Astrocyte (in vitro differentiated cells and primary cell): Measurements from ENCODE around the gene TTBK2. TPM values are rescaled to one million over a fixed set of nuclear protein-coding genes. Genes with fewer than 3 reads are reported as not detected.

Experiments used
- DNase-seq: peaks from one replicate; pipeline ENCODE4 v3.0.0-alpha.2; 2010; ENCODE audit warnings: low read depth
- FAIRE-seq: peaks from 2 replicates; lab custom pipeline; 2011; peaks lifted over from hg19 to GRCh38; lab: Jason Lieb, UNC
- H2AFZ ChIP-seq: 2 replicates; pipeline ENCODE4 v1.6.0; 2012; ENCODE audit warnings: low read depth, low read length, inconsistent platforms
- H3K27ac ChIP-seq: 2 replicates; pipeline ENCODE4 v1.5.1; 2011; ENCODE audit warnings: low read depth, low read length, inconsistent platforms
- H3K27me3 ChIP-seq: 2 replicates; pipeline ENCODE4 v1.6.0; 2011; ENCODE audit warnings: low read length, inconsistent platforms; ENCODE audit not compliant: insufficient read depth
- H3K36me3 ChIP-seq: 2 replicates; pipeline ENCODE4 v1.5.1; 2011; ENCODE audit warnings: low read length, inconsistent platforms; ENCODE audit not compliant: insufficient read depth
- H3K4me1 ChIP-seq: 2 replicates; pipeline ENCODE4 v1.5.1; 2011; ENCODE audit warnings: low read length, inconsistent platforms; ENCODE audit not compliant: insufficient read depth
- H3K4me2 ChIP-seq: 2 replicates; pipeline ENCODE4 v1.6.0; 2012; ENCODE audit warnings: low read length, inconsistent platforms
- H3K4me3 ChIP-seq: 2 replicates; pipeline ENCODE4 v1.5.1; 2011; ENCODE audit warnings: low read depth, mild to moderate bottlenecking, low read length, inconsistent platforms; ENCODE audit not compliant: insufficient read depth
- H3K79me2 ChIP-seq: 2 replicates; pipeline ENCODE4 v1.6.0; 2012; ENCODE audit warnings: mild to moderate bottlenecking, low read length, inconsistent platforms; ENCODE audit not compliant: insufficient read depth
- H3K9ac ChIP-seq: 2 replicates; pipeline ENCODE4 v1.6.0; 2012; ENCODE audit warnings: mild to moderate bottlenecking, low read length, inconsistent platforms
- H3K9me3 ChIP-seq: 2 replicates; pipeline ENCODE4 v1.5.1; 2012; ENCODE audit warnings: low read depth, mild to moderate bottlenecking, low read length, inconsistent platforms; ENCODE audit not compliant: insufficient read depth
- H4K20me1 ChIP-seq: 2 replicates; pipeline ENCODE4 v1.6.0; 2012; ENCODE audit warnings: low read length, inconsistent platforms; ENCODE audit not compliant: insufficient read depth
- H3K27ac Mint-ChIP-seq: one replicate; pipeline ENCODE4 v1.8.0; 2021; ENCODE audit warnings: mild to moderate bottlenecking, mixed read lengths; ENCODE audit not compliant: unreplicated experiment
- H3K27me3 Mint-ChIP-seq: one replicate; pipeline ENCODE4 v1.8.0; 2021; ENCODE audit warnings: low read depth, mixed read lengths; ENCODE audit not compliant: unreplicated experiment
- H3K36me3 Mint-ChIP-seq: one replicate; pipeline ENCODE4 v1.8.0; 2021; ENCODE audit warnings: low read depth, mixed read lengths; ENCODE audit not compliant: unreplicated experiment
- H3K4me1 Mint-ChIP-seq: one replicate; pipeline ENCODE4 v1.8.0; 2021; ENCODE audit warnings: low read depth, mixed read lengths; ENCODE audit not compliant: unreplicated experiment
- H3K4me3 Mint-ChIP-seq: one replicate; pipeline ENCODE4 v1.8.0; 2021; ENCODE audit warnings: mild to moderate bottlenecking, moderate library complexity, mixed read lengths; ENCODE audit not compliant: unreplicated experiment
- H3K9me3 Mint-ChIP-seq: one replicate; pipeline ENCODE4 v1.8.0; 2021; ENCODE audit warnings: mild to moderate bottlenecking, mixed read lengths; ENCODE audit not compliant: unreplicated experiment
- CTCF ChIP-seq: IDR thresholded peaks from 2 replicates; pipeline ENCODE4 v1.5.1; 2011; ENCODE audit warnings: low read depth, mild to moderate bottlenecking, inconsistent platforms, low read length, moderate library complexity; ENCODE audit not compliant: insufficient read depth
- EZH2 ChIP-seq: IDR thresholded peaks from 2 replicates; pipeline ENCODE4 v1.6.1; 2012; ENCODE audit warnings: mild to moderate bottlenecking, low read length, inconsistent platforms; ENCODE audit not compliant: insufficient read depth
- total RNA-seq: library from RNA; stranded (reverse); gene quantifications from 2 replicates; pipeline ENCODE4 v1.2.1, GENCODE V29; 2021

TTBK2 gene
- total RNA-seq, 1 donor from 2014 or later = 14.8 TPM

DNA sequence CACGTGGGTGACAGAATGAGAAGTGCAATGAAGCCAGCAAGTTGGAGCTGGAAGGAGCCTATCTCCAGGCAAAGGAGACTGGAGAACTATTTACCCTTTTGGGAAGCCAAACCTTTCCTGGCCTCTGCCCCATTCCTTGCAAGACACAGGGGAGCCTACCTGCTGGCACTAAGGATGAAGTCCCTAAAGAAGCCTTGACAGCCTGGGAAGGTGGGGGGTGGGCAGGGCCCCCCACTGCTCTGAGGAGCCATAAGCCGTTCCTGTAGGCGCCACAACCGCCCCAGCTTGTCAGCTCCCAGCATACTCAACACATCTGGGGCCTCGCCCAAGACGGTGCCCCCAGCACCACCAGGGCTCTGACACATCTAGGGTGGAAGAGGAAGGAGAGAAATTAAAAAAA lies 189.1 kb downstream of the TTBK2 start:
- no peak overlapping the region for H3K9ac ChIP-seq
- H3K36me3 Mint-ChIP-seq = peaks cover 17% of the 10 kb centered on the region
- no peak for TF ChIP-seq EZH2
- no peak for TF ChIP-seq CTCF
- no peak overlapping the region for H3K27ac ChIP-seq
- H3K4me2 ChIP-seq = no peak overlapping the region
- H3K9me3 ChIP-seq = no peaks in the 10 kb centered on the region
- H3K4me3 ChIP-seq = no peak overlapping the region
- peaks cover 1% of the 10 kb centered on the region for H3K9me3 Mint-ChIP-seq
- no peak overlapping the region for H3K27ac Mint-ChIP-seq
- peaks cover 29% of the 10 kb centered on the region for H3K36me3 ChIP-seq
- peaks cover 14% of the 10 kb centered on the region for H3K79me2 ChIP-seq
- H3K27me3 ChIP-seq = no peaks in the 10 kb centered on the region
- peaks cover 32% of the 10 kb centered on the region for H4K20me1 ChIP-seq
- no peaks in the 10 kb centered on the region for H3K4me1 Mint-ChIP-seq
- no peak overlapping the region for H2AFZ ChIP-seq
- no peak for FAIRE-seq
- no peaks in the 10 kb centered on the region for H3K27me3 Mint-ChIP-seq
- DNase-seq = no peak
- H3K4me1 ChIP-seq = peaks cover 5% of the 10 kb centered on the region
- no peak overlapping the region for H3K4me3 Mint-ChIP-seq

GRCh38 chr15:42730536-42730935 lies 190.0 kb downstream of the TTBK2 start:
- FAIRE-seq (no peak), DNase-seq (no peak)
- no peak overlapping the region for H3K9ac ChIP-seq
- H3K27ac ChIP-seq = no peak overlapping the region
- no peaks in the 10 kb centered on the region for H3K9me3 ChIP-seq
- H3K4me1 ChIP-seq = no peaks in the 10 kb centered on the region
- TF ChIP-seq CTCF = no peak
- H3K4me2 ChIP-seq = no peak overlapping the region
- no peak overlapping the region for H3K27ac Mint-ChIP-seq
- H3K27me3 Mint-ChIP-seq = no peaks in the 10 kb centered on the region
- no peak overlapping the region for H2AFZ ChIP-seq
- peaks cover 25% of the 10 kb centered on the region for H4K20me1 ChIP-seq
- H3K4me3 Mint-ChIP-seq = no peak overlapping the region
- peaks cover 1% of the 10 kb centered on the region for H3K9me3 Mint-ChIP-seq
- peaks cover 17% of the 10 kb centered on the region for H3K36me3 Mint-ChIP-seq
- peaks cover 29% of the 10 kb centered on the region for H3K36me3 ChIP-seq
- no peaks in the 10 kb centered on the region for H3K27me3 ChIP-seq
- H3K4me1 Mint-ChIP-seq = no peaks in the 10 kb centered on the region
- peaks cover 5% of the 10 kb centered on the region for H3K79me2 ChIP-seq
- no peak overlapping the region for H3K4me3 ChIP-seq

DNA sequence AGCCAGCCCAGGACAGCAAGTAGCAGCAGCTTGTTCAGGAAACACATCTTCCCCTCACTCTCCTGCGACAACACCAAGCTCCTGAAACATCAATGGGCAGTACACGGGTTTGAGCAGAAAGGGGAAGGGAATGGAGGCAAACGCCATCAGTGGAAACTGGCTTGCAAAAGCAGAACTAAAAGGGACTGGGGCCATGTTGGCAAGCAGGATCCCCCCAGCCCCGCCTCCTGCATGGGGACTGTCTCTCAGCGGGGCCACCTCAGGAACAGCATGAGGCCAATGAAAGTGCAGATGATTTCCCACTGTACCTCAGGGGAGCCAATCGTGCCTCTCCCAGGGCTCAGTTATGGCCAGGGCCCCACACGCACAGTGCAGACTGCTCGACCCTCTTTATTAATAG lies 190.4 kb downstream of the TTBK2 start:
- peaks cover 1% of the 10 kb centered on the region for H3K9me3 Mint-ChIP-seq
- Histone ChIP-seq H3K9ac (no peak overlapping the region), H3K9me3 (no peaks in the 10 kb centered on the region), H4K20me1 (peaks cover 21% of the 10 kb centered on the region), H3K36me3 (peaks cover 31% of the 10 kb centered on the region), H3K27ac (no peak overlapping the region), H3K27me3 (no peaks in the 10 kb centered on the region), H3K4me3 (no peak overlapping the region), H3K4me2 (no peak overlapping the region), H2AFZ (no peak overlapping the region), H3K4me1 (no peaks in the 10 kb centered on the region), H3K79me2 (peaks cover 3% of the 10 kb centered on the region)
- no peak for FAIRE-seq
- no peaks in the 10 kb centered on the region for H3K4me1 Mint-ChIP-seq
- H3K27ac Mint-ChIP-seq = no peak overlapping the region
- TF ChIP-seq EZH2 (no peak), CTCF (no peak)
- no peaks in the 10 kb centered on the region for H3K27me3 Mint-ChIP-seq
- peaks cover 17% of the 10 kb centered on the region for H3K36me3 Mint-ChIP-seq
- H3K4me3 Mint-ChIP-seq = no peak overlapping the region
- DNase-seq = no peak
